NCI-H2196 (cell line): ENCODE data around the gene TANC1.
"Not testable (repeated sequence)": the region's sequence is repeated elsewhere in the genome, so short reads cannot be mapped to it uniquely, and the experiment has no call there.

Experiments used
- DNase-seq: peaks from one replicate; lab custom pipeline; 2025; ENCODE audit not compliant: unreplicated experiment; lab: John Stamatoyannopoulos, UW

TANC1 gene

DNA sequence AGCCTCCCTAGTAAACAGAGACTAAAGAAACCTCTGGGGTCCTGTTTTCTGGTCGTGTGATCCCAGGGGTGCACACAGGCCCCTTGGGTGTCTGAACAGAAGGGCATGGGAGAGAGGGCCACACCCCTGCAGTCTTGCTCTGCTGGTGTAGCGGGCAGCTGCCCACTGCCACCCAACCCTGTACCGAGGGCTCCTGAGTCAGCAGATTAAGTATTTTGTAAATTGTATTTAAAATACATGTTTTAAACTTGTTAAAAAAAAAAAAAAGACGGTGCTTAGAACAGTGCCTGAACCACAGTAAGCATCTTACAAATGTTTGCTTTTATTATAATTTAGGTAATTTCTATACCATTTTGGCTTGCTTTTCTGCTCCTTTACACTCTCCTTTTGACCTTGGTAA, 113.7 kb downstream of the TANC1 start:
- DNase-seq: no peak

GRCh38 chr2:159084384-159085370, 116.2 kb downstream of the TANC1 start:
- DNase-seq: no peak

DNA sequence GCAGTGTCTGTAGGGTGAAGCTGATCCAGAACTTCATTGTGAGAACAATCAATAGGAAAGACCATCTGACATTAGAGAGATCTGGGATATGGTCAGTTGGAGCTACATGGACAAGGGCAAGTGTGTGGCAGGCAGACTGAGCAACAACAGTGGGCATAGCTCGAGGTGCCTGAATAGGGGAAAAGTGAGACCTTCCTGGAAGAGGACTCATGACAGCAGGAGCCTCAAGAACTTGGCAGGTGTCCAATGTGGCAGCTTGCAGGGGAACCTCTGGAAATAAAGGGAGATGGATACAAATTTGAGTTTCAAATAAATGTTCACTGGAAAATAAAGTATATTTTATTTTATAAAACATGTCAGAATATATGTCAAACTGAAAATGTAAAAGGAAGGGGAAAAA, 117.9 kb downstream of the TANC1 start:
- DNase-seq: peak; percentile 40

DNA sequence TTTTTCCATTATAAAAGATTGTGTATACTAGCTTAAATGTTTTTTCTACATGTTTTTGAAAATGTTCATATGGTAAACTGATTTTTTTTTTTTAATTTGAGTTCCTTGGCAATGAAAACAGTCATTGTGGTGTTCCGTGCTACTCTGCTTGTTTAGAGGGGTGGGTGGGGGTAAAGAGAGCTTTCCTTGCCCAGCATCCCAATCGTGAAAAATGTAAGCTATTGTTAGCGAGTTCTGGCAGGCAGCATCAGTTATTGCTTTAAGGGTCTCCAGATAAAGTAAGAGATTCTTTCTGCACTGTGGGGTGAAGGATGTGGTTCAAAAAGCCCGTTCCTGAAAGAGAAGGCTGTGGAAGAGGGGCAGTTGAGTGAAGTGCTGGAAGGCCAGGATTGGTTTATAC, 118.4 kb downstream of the TANC1 start:
- DNase-seq: no peak

DNA sequence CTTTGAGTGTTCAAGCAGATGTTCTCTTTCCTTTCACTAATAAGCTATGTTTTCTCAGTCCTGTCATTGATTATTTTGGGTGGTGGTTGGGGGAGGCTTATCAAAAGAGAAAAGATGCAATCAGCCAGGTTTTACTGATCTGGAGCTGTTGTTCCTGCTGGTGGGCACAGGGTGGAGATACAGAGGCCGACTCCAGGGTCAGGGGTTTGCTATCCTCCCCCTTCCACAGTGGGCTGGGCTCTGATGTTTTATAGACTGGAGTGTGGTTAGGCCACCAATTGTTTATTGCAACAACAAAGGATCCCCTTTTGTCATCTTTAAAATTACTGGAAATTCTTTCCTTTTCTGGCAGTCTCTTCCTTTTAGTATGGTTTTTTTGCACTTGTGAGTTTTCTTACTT, 120.5 kb downstream of the TANC1 start:
- no peak for DNase-seq

DNA sequence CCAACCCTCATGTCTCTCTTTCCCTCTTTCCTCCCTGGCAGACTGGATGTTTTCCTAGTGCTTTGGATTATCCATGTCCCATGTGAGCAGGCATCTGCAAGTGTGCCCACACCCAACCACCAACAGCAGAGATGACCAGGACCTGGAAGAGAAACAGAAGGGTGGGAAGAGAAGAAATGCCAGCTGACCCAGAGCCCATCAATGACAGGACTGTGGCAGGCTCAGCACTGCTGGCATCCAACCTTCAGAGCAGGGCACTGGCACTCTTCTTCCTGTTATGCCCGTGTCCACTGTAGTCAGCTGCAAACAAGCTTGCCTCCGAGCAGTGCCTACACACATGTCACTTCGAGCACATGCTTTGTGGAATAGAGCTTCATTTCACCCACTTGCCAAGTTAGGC, 121.1 kb downstream of the TANC1 start:
- no peak for DNase-seq

- DNase-seq: no peak
These were observed 122.2 kb downstream of the TANC1 start for GRCh38 chr2:159090514-159091201.

DNA sequence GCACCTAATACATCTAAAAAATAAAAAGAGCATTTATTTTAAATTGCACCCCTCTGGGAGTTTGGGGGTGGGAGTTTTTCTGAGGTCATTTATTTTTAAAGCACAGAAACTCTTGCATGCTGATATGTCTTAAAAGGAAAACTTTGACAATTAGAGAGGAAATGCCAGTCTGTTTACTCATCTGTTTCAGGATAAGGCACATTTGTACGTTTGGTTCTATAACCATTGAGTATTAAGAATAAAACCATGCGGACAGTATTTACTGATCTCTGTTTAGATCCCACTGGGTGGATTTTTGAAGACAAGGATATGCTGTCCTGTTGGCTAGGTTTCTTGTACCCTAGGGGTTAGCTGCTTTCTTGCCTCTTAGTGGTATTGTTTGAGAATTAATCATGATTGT, 122.9 kb downstream of the TANC1 start:
- no peak for DNase-seq

GRCh38 chr2:159091976-159092375, 123.5 kb downstream of the TANC1 start:
- DNase-seq: no peak

GRCh38 chr2:159093497-159093896, 125.1 kb downstream of the TANC1 start:
- peak; percentile 14 for DNase-seq

- no peak for DNase-seq
These were observed 125.8 kb downstream of the TANC1 start for GRCh38 chr2:159094173-159094737.

- DNase-seq: no peak
These were observed 127.4 kb downstream of the TANC1 start for GRCh38 chr2:159095813-159096212.

GRCh38 chr2:159096302-159096855, 127.9 kb downstream of the TANC1 start:
- DNase-seq: not testable (repeated sequence)

GRCh38 chr2:159096901-159097300, 128.5 kb downstream of the TANC1 start:
- no peak for DNase-seq

GRCh38 chr2:159098361-159098760, 129.9 kb downstream of the TANC1 start:
- no peak for DNase-seq

DNA sequence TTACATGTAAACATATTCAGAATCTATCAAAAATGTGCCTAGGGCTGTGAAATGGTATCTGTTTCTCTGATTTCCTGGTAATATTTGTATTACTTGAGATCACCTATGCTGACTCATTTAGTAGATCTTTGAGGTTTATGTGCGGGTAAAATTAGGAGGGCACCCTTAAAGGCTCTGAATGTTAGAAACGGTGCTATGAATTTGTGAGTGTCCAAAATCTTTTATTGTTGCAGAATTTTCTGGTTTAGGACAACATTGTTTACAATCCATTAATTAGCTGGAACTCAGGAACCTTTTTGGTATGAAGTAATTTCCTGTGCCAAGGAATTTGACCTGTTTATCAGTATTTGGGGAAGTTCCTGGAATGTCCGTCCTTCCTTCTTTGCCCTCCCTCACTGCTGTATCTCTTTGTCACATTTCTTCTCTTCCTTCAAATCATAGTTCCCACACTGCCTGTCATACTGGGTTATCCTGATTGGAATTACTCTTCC, 130.5 kb downstream of the TANC1 start:
- DNase-seq: no peak

- DNase-seq: no peak
These were observed 133.5 kb downstream of the TANC1 start for GRCh38 chr2:159101755-159102489.

- DNase-seq: no peak
These were observed 135.0 kb downstream of the TANC1 start for GRCh38 chr2:159103411-159103810.

GRCh38 chr2:159106109-159106508, 137.7 kb downstream of the TANC1 start:
- no peak for DNase-seq

GRCh38 chr2:159108181-159108893, 139.9 kb downstream of the TANC1 start:
- DNase-seq: no peak
